Cerebellar cortex (tissue), 1 donor: Measurements from ENCODE around the gene MED4.
A peak's percentile ranks its signal among the peaks of the same experiment; 100 is the strongest.

Experiments
- DNase-seq: peaks from one replicate; pipeline ENCODE4 v3.0.0-alpha.2; 2015; ENCODE audit warnings: low spot score

MED4 gene, protein sequence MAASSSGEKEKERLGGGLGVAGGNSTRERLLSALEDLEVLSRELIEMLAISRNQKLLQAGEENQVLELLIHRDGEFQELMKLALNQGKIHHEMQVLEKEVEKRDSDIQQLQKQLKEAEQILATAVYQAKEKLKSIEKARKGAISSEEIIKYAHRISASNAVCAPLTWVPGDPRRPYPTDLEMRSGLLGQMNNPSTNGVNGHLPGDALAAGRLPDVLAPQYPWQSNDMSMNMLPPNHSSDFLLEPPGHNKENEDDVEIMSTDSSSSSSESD

DNA sequence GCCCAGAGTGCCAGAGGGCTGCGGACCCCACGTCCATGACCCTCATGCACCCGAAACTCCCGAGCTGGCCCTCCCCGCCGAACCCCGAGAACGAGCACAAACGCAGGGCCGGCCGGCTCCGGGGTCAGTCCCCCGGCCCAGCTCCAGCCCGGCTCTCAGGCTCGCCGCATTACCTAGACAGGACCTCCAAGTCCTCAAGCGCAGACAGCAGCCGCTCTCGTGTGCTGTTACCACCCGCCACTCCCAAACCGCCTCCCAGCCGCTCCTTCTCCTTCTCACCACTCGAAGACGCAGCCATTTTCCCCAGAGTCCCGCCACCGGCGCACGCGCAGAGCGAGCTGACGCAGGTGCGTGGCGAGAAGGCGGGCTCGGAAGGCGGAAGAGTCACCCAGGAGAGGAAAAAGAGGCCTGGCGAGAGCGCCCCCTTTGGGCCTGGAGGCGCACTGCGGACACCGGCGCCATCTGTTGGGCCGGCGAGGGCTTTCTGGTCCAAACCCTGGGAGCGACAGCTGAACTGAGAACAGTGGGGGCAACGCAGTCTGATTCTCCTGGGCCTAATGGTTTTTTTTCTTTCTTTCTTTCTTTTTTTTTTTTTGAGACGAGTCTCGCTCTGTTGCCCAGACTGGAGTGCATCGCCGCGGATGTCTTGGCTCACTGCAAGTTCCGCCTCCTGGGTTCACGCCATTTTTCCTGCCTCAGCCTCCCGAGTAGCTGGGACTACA lies at the start of gene MED4:
MED4 (minus strand) TSS at position 324 of the 722 bp plus-strand sequence; CDS start at position 298, 26 bp downstream.
- peak; percentile 93 for DNase-seq

DNA sequence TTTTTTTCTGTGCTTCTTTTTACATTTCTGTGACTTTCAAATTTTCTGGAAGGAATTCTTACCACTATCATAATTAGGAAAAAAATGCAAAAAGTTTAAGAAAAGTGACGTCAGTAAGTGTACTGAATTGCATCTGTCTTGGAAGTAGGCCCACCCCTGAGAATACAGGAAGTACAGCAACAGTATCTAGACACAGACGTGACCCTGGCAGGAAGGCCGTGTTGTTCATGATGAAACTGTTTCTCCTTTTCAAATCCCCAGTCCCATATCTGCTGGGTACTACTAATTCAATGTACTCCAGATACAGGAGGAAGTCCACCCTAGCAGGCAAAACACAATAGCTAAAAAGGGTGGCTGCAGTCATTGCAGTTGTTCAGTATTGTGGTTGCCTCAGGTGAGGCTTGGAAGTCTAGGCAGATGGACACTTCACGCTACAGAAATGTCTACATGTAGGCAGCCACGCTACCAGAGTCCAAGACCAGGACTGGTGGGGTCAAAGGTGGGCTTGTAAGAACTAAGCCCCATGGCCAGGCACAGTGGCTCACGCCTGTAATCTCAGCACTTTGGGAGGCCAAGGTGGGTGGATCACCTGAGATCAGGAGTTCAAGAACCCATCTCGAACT lies 49.6 kb upstream of the MED4 start:
- no peak for DNase-seq

DNA sequence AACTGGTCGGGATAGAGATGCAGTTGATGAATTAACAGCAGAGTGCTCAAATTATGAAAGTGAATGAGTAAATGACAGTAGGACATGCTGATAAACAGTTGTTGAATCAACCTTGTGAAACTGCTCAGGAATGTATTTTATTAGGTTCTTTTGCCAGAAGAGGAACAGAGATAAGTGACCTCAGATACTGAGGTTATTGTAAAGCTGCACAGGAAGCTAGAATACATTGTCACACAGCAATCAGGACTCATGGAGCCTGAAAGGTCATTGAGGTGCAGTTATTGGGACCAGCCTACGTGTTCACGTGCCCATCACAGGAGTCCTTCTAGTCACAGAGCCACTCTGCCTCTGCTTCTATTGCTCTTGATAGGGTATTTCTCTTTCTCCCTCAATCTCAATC lies 47.5 kb upstream of the MED4 start:
- DNase-seq, result no peak

DNA sequence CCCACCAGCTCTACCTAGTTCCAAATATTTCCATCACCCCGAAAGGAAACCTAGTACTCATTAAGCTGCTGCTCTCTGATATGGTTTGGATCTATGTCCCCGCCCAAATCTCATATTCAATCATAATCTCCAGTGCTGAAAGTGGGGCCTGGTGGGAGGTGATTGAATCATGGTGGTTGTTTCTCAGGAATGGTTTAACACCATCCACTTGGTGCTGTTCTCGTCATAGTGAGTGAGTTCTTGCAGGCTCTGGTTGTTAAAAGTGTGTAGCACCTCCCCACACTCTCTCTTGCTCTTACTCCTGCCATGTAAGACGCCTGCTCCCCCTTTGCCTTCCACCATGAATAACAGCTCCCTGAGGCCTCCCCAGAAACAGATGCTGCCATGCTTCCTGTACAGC lies 43.4 kb upstream of the MED4 start:
- no peak for DNase-seq

DNA sequence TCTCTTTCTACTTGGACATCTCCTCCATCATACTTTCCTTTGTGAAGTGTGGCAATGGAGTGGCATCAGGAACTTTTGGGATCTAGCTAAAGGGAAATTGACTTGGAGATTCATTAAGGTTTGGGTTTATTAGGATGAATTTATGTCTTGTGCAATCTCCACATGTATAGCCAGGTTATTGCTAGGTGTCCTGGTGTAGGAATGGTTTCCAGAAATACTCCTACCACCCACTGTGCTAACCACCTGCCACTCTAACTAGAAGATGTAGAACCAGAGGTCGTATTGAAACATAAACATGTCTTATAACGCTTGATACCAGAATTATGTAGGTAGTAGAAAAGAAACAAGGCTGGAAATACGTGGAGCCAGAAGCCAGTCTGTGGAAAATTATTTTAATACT lies 38.1 kb upstream of the MED4 start:
- peak; percentile 92 for DNase-seq

DNA sequence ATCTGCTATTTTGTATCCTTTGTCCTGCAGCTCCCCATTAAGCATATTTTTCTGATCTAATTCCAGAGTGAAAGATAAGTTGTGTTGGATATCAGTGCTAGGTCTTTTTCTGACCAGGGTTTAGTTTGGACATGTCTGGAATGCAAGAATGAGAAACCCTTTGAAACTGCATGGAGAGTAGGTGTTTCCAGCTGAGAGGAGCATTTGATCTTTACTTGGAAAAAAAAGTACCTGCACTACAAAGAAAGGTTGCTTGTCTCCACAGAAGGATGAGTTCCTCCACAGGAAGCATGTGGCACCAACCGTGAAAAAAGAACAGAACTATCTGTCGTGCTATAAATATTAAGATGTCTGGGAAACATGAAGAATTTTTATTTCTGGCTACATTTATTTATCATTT lies 36.6 kb upstream of the MED4 start:
- DNase-seq, result peak; percentile 53

DNA sequence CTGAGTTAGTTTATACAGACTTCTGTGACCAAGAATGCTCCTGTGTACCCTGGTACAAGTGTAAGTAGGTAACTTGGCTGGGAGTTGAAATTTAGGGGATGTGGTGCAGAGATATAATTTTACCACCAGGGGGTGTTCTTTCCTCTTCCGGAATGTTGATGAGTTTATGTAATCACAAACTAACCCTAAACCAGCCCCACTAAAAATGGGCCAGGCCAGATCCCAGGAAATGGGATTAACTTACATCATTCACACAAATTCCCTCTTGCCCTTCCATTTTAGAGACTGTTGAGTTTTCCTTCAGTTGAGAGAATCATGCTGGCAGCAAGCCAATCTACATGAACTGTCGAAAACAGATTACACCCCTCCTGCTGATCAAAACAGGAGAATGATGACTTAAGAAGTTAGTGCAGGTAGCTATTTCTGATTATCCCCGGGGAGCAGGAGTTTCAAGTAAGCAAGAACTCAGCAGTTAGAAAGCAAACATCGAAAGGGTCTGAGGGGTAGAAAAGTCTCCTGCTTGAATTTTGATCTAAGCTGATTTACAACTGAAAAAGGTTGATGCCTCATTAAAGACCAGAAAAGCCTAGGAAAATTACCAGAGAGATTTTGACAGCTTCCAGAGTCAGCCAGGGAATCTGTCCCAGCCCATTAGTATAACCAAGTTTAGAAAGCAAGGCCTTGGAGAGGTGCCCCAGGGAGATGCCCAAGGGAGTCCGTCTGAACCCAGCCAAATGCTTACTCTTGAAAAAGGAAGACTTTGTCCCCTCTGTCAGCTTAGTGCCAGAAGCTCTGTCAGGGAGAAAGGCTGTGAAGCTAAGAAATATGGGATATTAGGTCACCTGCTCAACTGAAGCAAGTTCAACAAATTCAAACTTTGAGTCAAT lies 32.3 kb upstream of the MED4 start:
- peak; percentile 97 for DNase-seq

DNA sequence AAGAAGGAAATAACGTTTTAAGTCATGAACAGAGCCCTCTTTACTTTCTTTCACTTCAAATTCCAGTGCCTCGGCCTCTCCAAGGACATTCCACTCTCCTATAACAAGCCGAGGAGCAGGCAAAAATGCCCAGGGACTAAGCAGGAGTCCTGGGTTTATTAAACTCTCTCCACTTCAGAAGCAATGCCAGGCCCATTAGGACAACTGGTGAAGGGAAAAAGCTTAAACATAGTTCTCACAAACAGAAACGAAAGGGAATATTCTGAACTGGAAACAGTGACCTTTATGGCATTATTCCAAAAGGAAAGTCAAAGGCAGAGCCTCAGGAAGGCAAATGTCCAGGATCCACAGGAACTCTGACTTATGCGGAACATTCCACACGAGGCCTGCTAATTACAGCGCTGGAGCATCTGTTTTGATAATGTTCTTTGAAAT lies 30.9 kb upstream of the MED4 start:
- peak; percentile 78 for DNase-seq

DNA sequence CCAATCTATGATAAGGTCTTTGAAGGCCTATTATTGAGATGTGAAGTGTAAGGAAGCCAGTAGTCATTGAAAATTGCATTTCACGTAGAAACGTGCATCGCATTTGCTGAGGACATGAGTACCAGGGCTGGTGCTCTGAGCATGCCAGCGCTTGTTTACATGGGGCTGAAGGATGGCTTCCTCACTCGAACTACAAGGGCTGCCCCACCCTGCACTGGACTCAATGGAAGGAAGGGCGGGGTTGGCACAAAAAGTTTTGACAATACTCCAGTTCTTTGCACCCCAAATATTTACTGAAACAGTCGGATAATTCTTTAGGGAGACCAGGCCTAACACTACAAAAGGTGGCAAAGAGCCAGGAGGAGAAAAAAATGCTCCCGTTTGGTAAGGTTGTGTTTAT lies 28.9 kb upstream of the MED4 start:
- DNase-seq, result no peak

DNA sequence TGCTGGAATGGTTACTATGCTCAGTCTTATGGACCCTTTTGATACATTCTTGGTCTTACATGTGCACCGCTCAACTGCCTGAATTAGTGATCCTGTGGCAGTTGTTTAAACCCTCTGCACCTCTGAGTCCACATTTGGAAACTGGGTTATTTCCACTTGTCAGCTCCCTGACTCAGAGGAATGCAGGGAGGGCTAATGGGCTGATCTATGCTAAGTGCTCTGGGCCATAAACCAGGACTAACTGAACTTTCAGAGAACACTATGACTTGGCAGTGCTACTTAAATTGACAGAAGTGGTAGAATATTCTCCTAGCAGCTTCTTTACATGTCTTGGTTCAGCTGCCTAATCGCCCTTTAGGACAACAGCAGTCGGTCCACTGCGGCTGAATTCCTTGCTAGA lies 26.8 kb upstream of the MED4 start:
- no peak for DNase-seq

DNA sequence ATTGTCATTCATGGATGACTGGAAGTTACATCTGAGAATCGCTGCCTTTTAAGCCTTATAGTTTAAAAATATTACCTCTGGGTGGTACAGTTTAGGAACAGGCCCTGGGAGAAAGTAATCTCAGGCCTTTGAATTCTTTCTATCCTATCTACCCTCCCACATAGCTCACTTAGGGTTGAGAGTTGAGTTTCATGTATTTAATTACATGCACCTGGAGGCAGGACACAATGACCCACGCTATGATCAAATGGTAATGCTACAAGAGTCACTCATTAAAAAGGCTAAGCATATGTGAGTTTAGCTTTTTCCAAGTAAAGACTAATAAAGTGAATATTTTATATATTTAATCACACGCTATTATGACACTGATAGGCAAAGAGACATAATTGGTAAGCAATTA lies 25.3 kb upstream of the MED4 start:
- DNase-seq, result no peak

DNA sequence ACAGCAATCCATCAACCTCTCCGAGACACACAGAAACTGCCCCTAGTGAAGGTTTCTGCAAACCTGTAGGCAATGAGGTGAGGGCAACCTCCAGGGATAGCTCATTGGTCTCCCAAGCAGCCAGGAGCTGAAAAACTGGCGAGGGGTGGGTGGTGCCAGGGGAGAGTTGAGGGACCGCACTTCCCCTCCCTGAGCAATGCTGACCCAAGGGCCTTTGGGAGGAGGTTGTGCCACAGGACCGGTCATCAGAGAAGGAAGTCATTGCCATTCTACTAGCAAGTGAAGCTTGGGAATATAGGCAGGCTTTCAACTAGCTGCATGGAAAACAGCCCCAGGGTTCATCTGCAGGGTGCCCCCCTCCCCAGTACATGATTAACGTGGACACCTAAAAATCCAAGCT lies 23.1 kb upstream of the MED4 start:
- no peak for DNase-seq

DNA sequence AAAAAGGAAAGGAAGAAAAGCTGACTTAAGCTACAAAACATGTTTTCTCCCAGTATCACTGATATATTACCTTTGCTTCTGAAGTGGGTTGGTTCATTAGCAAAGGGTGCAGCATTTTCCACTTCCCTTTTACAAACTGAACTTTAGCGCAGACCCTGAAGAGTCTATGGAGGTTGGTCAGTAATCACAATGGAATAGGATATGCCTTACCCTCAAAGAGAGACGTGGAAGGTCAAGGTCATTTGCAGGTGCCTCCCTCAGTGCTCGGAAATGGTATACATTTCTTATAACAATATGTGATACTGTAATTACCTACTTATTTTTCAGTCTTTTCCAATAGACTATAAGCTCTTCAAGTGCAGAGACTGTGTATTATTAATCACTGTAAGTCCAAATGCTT lies 21.9 kb upstream of the MED4 start:
- no peak for DNase-seq

DNA sequence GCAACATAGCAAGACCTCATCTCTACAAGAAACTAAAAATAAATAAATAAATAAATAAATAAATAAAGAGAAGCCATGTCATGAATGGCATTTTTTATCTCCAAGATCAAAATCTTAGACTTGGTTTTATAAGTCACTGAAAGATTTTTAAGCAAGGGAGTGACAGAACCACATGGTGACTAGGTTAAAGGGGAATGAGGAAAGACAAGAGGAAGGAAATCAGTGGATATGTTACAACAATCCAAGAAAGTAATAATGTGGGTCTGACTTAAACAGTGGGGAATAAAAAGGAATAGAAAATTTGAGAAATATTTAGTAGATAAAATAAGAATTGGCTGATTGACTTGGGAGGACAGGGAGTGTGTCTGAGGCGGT lies 18.8 kb upstream of the MED4 start:
- DNase-seq, result no peak

DNA sequence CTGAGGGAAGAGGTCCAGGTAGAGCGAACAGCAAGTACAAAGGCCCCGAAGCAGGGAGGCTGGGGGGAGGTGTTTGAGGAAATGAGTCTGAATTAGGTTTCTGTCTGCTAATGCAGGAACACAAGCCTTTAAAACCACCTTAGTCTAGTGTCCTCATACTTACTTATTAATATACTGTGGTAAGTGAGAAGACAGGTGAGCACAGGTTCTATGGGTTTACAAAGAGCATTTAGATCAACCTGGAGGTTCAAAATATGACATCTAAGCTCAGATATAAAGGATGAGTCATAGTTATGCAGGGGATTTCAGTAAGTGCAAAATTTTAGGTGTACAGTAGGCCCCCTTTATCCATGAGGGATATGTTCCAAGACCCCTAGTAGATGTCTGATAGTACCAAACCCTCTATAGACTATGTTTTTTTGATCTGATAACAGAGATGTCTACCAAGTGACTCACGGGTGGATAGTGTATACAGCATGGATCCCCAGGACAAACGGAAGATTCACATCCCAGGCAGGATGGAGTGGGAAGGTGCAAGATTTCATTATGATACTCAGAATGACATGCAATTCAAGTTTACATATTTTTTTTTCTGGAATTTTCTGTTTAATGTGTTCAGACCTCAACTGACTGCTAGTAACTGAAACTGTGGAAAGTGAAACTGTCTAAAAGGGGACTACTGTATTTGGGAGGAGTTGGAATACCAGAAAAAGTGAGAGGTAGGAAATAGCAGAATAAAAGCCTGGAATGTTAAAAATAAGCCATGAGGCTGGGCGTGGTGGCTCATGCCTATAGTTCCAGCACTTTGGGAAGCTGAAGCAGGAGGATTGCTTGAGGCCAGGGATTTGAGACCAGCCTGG lies 18.2 kb upstream of the MED4 start:
- DNase-seq, result no peak

DNA sequence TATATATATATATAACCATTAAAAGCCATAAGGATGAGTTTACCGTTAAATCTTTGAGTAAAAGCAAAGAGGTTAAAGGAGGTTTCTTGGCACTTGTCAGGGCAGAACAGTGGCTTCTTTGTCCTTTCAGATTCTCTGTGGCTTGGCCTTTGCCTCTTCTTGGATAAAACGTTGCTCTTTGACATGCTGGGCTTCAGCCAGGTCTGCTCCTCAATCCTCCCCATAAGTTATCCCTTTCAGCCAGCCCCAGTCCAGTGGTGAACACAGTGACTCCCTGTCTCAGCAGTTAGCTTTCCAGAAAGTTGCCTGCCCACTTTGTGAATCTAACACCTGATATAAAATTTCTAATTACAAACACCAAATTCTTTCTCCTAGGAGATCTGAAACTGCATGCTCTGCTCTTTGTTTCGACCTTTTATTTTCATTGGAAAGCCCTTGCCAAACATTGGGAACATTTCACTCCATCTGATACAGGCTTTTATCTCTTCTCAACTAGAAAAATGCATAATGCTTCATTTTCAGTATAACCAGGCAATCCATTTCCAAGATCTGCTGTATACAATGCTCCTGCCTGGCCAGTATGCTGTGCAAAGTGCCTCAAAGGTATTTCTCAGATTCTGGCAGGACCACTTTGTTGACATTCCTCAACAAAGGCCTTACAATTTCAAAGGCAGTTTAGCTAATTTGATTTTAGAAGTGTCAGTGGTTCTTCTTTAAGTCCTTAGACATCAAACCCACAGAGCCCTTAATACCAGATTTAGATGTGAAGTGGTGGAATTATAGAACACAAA lies 16.2 kb upstream of the MED4 start:
- no peak for DNase-seq

DNA sequence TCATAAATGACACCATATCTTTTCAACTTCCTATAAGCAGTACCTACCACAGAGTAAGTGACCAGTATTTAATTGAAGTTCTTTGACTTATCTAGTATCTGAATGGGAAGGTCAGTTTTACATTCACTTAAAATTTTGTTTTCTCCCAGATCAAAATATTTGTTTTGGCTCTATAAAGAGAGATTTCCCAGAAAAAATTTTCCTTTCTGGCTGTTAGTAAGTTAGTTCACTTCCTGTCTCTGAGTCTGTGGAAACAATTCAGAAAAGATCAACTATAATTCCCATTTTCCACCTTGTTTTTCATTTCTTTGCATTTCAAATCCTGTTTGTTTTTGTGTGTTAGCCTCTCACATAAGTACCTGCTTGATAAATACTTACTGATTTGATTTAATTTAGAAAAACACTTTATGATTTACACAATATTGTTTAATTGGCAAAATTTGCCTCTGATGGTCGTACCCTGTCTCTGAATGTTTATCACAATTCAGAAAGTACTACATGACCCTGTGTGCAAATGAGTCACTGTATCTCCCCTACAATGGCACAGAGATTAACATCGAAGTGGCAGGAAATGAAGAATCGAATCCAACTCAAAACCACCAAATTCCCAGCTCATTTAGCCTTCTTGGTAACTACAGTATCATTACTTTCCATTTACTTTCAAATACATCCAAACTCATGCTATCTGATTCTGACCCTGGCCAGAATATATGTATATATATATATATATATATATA lies 15.4 kb upstream of the MED4 start:
- no peak for DNase-seq

DNA sequence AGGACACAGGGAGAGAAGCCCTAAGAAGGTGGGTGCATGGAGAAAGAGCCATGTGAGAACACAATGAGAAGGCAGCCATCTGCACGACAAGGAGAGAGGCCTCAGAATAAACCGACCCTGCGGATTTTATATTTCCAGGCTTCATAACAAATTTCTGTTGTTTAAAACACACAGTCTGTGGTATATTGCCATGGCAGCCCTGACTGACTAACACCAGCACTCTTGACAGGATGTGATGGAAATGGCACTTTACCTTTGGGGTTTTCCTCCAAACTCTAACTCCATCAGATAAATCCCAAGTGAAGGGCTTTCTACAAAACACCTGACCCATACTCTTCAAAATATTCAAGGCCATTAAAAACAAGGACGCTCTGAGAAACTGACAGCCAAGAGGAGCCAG lies 13.2 kb upstream of the MED4 start:
- no peak for DNase-seq

DNA sequence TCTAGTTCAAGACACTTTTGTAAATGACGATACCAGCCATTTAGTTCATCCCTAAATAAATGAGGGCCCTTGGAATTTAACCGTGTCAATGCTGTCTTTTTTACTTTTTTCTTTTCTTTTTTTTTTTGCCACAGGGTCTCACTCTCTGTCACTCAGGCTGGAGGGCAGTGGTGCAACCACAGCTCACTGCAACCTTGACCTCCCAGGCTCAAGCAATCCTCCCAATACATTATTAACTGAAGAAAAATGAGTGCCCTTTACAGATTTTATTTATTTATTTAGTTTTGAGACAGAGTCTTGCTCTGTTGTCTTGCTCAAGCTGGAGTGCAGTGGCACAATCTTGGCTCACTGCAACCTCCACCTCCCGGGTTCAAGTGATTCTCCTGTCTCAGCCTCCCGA lies 2.9 kb upstream of the MED4 start:
- DNase-seq, result no peak

DNA sequence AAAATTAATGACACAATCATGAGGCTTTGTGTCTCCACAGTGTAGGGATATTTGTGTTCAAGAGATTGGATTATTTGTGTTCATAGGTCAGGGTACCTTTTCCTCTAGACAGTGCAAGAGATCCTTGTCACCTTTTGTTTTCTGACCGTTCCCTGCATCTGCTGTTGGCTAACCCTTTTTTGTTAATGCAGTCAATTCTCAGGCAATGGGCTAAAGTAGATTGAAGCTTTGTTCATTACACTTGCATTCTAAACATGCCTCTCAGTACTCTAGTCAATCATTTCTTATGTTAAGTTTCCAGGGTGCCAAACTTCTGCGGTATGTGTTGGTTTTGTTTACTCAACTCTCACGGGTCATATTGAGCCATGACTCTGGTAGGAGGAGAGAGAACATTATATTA lies 1.8 kb upstream of the MED4 start:
- no peak for DNase-seq
